ENCODE results near the gene BICDL2. TPM values are rescaled to one million over a fixed set of nuclear protein-coding genes. Genes with fewer than 3 reads are reported as not detected.

Gene BICDL2
- total and polyA plus RNA-seq, 9 of the 15 experiments (the other 6 are each of a cell fraction or from before 2014, with no cell fraction given): 0.09 to 0.28 (median 0.09) TPM; not detected in 6

GRCh38 chr16:2981177-2981898 lies 55.4 kb downstream of the BICDL2 start (continued):
- TF ChIP-seq ARID4B (CRISPR knock-in tag; IDR thresholded peaks at IDR 0.05) (peak; percentile 25; the same call in 1 of the 2 replicates), SNRNP70 (optimal IDR thresholded peaks at IDR 0.05; ENCODE audit: low read depth, low read length) (no peak), USF2 (CRISPR knock-in tag; IDR thresholded peaks at IDR 0.05) (0 out of 2 replicates have a peak, but pooled peaks have one; percentile 9), SRSF7 (optimal IDR thresholded peaks at IDR 0.05; ENCODE audit: low read depth, low read length) (no peak), ZNF444 (CRISPR knock-in tag; IDR thresholded peaks at IDR 0.05) (peak; percentile 55; the same call in 1 of the 2 replicates), ZNF384 (IDR thresholded peaks at IDR 0.05; ENCODE audit: low read depth, low read length) (peak; percentile 88), PURB (CRISPR knock-in tag; IDR thresholded peaks at IDR 0.05; ENCODE audit: low read depth) (no peak), KLF1 (tag; IDR thresholded peaks at IDR 0.05) (peak; percentile 19; the same call in 1 of the 2 replicates), ETV5 (CRISPR knock-in tag; IDR thresholded peaks at IDR 0.05; ENCODE audit: low read depth) (peak; percentile 91)

All from K562 (cell line).